Ecto neural progenitor cell (in vitro differentiated cells): ENCODE data around the gene NMRAL1.

Experiments
- DNase-seq: peaks from one replicate; pipeline ENCODE4 v3.0.0-alpha.2; 2018; ENCODE audit warnings: low spot score

The NMRAL1 gene

GRCh38 chr16:4426021-4426684 is 48.3 kb downstream of the NMRAL1 start:
- no peak for DNase-seq

GRCh38 chr16:4425378-4426020 is 48.9 kb downstream of the NMRAL1 start, which contains the start of gene DNAJA3:
TSS of gene DNAJA3 (plus strand) at chr16:4425868. CDS start at chr16:4425882, 14 bp downstream.
- DNase-seq, result peak; percentile 93

- DNase-seq, result no peak
Observed at GRCh38 chr16:4420505-4421105, 53.8 kb downstream of the NMRAL1 start.

GRCh38 chr16:4419402-4419959 is 54.9 kb downstream of the NMRAL1 start:
- DNase-seq, result no peak

- peak; percentile 94 for DNase-seq
Observed at GRCh38 chr16:4416200-4417032, 58.0 kb downstream of the NMRAL1 start, which contains the start of gene CORO7. TSS of gene CORO7 (minus strand) at chr16:4416596. CDS start at chr16:4416518, 78 bp downstream.

- DNase-seq, result no peak
Observed at GRCh38 chr16:4415538-4416199, 58.8 kb downstream of the NMRAL1 start.

GRCh38 chr16:4414187-4414917 is 60.1 kb downstream of the NMRAL1 start:
- DNase-seq, result no peak

GRCh38 chr16:4412854-4413253 is 61.6 kb downstream of the NMRAL1 start:
- no peak for DNase-seq

- no peak for DNase-seq
Observed at GRCh38 chr16:4412159-4412558, 62.3 kb downstream of the NMRAL1 start.
